ENCODE measurements around the gene PLS1.

DNA sequence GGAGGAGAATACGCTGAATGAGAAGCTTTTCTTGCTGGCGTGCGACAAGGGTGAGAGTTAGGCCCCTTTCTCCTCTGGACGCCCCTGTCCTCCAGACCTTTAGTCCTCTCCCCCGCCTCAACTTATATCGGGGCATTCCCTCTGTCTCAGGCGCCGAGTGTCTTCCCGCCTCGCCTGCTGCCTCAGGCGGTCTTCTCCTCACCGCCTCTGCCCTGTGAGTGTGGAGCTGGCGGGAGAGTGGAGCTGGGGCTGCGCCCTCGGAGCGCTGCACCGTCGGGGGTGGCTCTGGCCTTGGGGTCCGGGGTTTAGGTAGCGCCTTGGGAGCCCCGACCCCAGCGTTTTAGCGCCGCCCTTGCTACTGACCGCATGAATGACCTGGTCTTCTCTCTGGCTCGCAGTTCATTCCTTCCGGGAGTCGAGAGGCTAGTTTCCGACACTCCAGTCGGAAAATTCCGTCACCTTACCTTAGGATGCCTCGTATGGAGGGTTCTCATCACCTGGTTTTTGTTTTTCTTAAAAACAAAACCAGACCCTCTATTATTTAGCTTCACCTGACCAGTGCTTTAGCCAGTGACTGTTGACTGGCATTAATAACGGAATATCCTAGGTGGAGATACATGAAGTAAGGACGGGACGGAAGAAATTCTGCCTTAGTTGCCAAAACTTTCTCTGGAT lies 128.6 kb downstream of the PLS1 start:
- TF ChIP-seq, protein P1, sequence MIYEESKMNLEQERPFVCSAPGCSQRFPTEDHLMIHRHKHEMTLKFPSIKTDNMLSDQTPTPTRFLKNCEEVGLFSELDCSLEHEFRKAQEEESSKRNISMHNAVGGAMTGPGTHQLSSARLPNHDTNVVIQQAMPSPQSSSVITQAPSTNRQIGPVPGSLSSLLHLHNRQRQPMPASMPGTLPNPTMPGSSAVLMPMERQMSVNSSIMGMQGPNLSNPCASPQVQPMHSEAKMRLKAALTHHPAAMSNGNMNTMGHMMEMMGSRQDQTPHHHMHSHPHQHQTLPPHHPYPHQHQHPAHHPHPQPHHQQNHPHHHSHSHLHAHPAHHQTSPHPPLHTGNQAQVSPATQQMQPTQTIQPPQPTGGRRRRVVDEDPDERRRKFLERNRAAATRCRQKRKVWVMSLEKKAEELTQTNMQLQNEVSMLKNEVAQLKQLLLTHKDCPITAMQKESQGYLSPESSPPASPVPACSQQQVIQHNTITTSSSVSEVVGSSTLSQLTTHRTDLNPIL (CRISPR knock-in tag; IDR thresholded peaks at IDR 0.05; ENCODE audit: low read depth), result no peak
- TF ChIP-seq ZNF70 (CRISPR knock-in tag; IDR thresholded peaks at IDR 0.05) (no peak), PPARA (CRISPR knock-in tag; IDR thresholded peaks at IDR 0.05; ENCODE audit: borderline replicate concordance) (no peak), ZC3H10 (CRISPR knock-in tag; IDR thresholded peaks at IDR 0.05) (no peak), RARB (CRISPR knock-in tag; IDR thresholded peaks at IDR 0.05) (no peak), ZFP30 (CRISPR knock-in tag; IDR thresholded peaks at IDR 0.05) (no peak), ARNTL (CRISPR knock-in tag; IDR thresholded peaks at IDR 0.05; ENCODE audit: borderline replicate concordance, low read depth) (no peak)
- TF ChIP-seq, protein P2, sequence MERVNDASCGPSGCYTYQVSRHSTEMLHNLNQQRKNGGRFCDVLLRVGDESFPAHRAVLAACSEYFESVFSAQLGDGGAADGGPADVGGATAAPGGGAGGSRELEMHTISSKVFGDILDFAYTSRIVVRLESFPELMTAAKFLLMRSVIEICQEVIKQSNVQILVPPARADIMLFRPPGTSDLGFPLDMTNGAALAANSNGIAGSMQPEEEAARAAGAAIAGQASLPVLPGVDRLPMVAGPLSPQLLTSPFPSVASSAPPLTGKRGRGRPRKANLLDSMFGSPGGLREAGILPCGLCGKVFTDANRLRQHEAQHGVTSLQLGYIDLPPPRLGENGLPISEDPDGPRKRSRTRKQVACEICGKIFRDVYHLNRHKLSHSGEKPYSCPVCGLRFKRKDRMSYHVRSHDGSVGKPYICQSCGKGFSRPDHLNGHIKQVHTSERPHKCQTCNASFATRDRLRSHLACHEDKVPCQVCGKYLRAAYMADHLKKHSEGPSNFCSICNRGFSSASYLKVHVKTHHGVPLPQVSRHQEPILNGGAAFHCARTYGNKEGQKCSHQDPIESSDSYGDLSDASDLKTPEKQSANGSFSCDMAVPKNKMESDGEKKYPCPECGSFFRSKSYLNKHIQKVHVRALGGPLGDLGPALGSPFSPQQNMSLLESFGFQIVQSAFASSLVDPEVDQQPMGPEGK (CRISPR knock-in tag; IDR thresholded peaks at IDR 0.05; ENCODE audit: borderline replicate concordance), result no peak
- TF ChIP-seq, protein P3, sequence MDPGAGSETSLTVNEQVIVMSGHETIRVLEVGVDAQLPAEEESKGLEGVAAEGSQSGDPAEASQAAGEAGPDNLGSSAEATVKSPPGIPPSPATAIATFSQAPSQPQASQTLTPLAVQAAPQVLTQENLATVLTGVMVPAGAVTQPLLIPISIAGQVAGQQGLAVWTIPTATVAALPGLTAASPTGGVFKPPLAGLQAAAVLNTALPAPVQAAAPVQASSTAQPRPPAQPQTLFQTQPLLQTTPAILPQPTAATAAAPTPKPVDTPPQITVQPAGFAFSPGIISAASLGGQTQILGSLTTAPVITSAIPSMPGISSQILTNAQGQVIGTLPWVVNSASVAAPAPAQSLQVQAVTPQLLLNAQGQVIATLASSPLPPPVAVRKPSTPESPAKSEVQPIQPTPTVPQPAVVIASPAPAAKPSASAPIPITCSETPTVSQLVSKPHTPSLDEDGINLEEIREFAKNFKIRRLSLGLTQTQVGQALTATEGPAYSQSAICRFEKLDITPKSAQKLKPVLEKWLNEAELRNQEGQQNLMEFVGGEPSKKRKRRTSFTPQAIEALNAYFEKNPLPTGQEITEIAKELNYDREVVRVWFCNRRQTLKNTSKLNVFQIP (CRISPR knock-in tag; IDR thresholded peaks at IDR 0.05; ENCODE audit: borderline replicate concordance, low read depth), result no peak
